HEK293 (cell line): ENCODE measurements around the gene TTC34.

Experiments used
- CTCF ChIA-PET: fragments of 350-600 bp; formaldehyde crosslinking; extraction: SDS; loops from one replicate; lab custom pipeline; 2021; ENCODE audit warnings: antibody characterized with exemption; lab: Yijun Ruan, JAX
- POLR2A ChIA-PET: fragments of 300-600 bp; formaldehyde crosslinking; extraction: SDS; loops from one replicate; lab custom pipeline; 2020; ENCODE audit warnings: antibody characterized with exemption, inconsistent platforms; lab: Yijun Ruan, JAX
- H3K27ac ChIP-seq: fragments of 200-500 bp; sonication (Bioruptor generic); 2 replicates; pipeline ENCODE4 v1.5.1; 2014; ENCODE audit warnings: low read depth, low read length, control low read depth, inconsistent platforms; ENCODE audit errors: extremely low read depth
- H3K36me3 ChIP-seq, 2 experiments: fragments of 200-500 bp in 1 of 2; sonication (Bioruptor generic) in 1 of 2; 1 replicate in 1 of 2; 2 replicates in 1 of 2; pipeline ENCODE4 v1.5.1; 2014 to 2017; ENCODE audit warnings: inconsistent platforms in 2 of 2, low read length in 2 of 2; ENCODE audit not compliant: control insufficient read depth in 2 of 2, insufficient read depth in 1 of 2
- H3K4me1 ChIP-seq: fragments of 200-500 bp; sonication (Bioruptor generic); 2 replicates; pipeline ENCODE4 v1.5.1; 2014; ENCODE audit warnings: mild to moderate bottlenecking, low read length, inconsistent platforms; ENCODE audit not compliant: control insufficient read depth, insufficient read depth
- H3K4me3 ChIP-seq: 2 replicates; pipeline ENCODE4 v1.5.1; 2011; ENCODE audit warnings: low read depth, mild to moderate bottlenecking, control low read depth, low read length, moderate library complexity
- H3K9me3 ChIP-seq: fragments of 200-500 bp; sonication (Bioruptor generic); 2 replicates; pipeline ENCODE4 v1.5.1; 2014; ENCODE audit warnings: low read depth, low read length, inconsistent platforms; ENCODE audit not compliant: control insufficient read depth, insufficient read depth
- BCL11B ChIP-seq: fragments of 450-650 bp; formaldehyde crosslinking; IDR thresholded peaks from 2 replicates; pipeline ENCODE4 v1.5.1; 2016; ENCODE audit warnings: low read depth, missing biosample characterization, missing genetic modification characterization
- EGR2 ChIP-seq: fragments of 450-650 bp; formaldehyde crosslinking; IDR thresholded peaks from 2 replicates; pipeline ENCODE4 v1.5.1; 2016; ENCODE audit warnings: low read depth, missing biosample characterization, missing genetic modification characterization
- FEZF1 ChIP-seq: fragments of 450-650 bp; formaldehyde crosslinking; IDR thresholded peaks from 2 replicates; pipeline ENCODE4 v1.5.1; 2016; ENCODE audit warnings: missing biosample characterization, missing genetic modification characterization
- GFI1B ChIP-seq: fragments of 450-650 bp; formaldehyde crosslinking; IDR thresholded peaks from 2 replicates; pipeline ENCODE4 v1.5.1; 2016; ENCODE audit warnings: missing biosample characterization, missing genetic modification characterization
- GLI4 ChIP-seq: fragments of 450-650 bp; formaldehyde crosslinking; IDR thresholded peaks from 2 replicates; pipeline ENCODE4 v1.5.1; 2016; ENCODE audit warnings: missing biosample characterization, missing genetic modification characterization
- HOXD13 ChIP-seq: sonication (generic); formaldehyde crosslinking; IDR thresholded peaks from 2 replicates; pipeline ENCODE4 v1.8.0; 2022; ENCODE audit warnings: missing genetic modification reagents, borderline replicate concordance
- IKZF3 ChIP-seq: fragments of 450-650 bp; IDR thresholded peaks from 2 replicates; pipeline ENCODE4 v1.5.0; 2018; ENCODE audit warnings: missing biosample characterization, mild to moderate bottlenecking, missing genetic modification characterization, moderate library complexity
- SP2 ChIP-seq: fragments of 450-650 bp; formaldehyde crosslinking; IDR thresholded peaks from 2 replicates; pipeline ENCODE4 v1.5.1; 2016; ENCODE audit warnings: missing biosample characterization, missing genetic modification characterization
- YY2 ChIP-seq: fragments of 450-650 bp; formaldehyde crosslinking; IDR thresholded peaks from 2 replicates; pipeline ENCODE4 v1.5.1; 2016; ENCODE audit warnings: missing biosample characterization, missing genetic modification characterization
- ZBTB10 ChIP-seq: fragments of 450-650 bp; formaldehyde crosslinking; IDR thresholded peaks from 2 replicates; pipeline ENCODE4 v1.5.1; 2016; ENCODE audit warnings: missing biosample characterization, missing genetic modification characterization
- ZBTB11 ChIP-seq: fragments of 450-650 bp; formaldehyde crosslinking; conservative IDR thresholded peaks from 2 replicates; pipeline ENCODE4 v1.5.1; 2016; ENCODE audit warnings: low read depth, missing biosample characterization, missing genetic modification characterization
- ZBTB7A ChIP-seq: fragments of 450-650 bp; formaldehyde crosslinking; IDR thresholded peaks from 2 replicates; pipeline ENCODE4 v1.5.1; 2016; ENCODE audit warnings: low read depth, missing biosample characterization, missing genetic modification characterization
- ZNF157 ChIP-seq: fragments of 450-650 bp; formaldehyde crosslinking; IDR thresholded peaks from 2 replicates; pipeline ENCODE4 v1.5.1; 2016; ENCODE audit warnings: missing biosample characterization, missing genetic modification characterization
- ZNF169 ChIP-seq: fragments of 450-650 bp; formaldehyde crosslinking; IDR thresholded peaks from 2 replicates; pipeline ENCODE4 v1.5.1; 2016; ENCODE audit warnings: missing biosample characterization, missing genetic modification characterization
- ZNF280C ChIP-seq: fragments of 450-650 bp; formaldehyde crosslinking; IDR thresholded peaks from 2 replicates; pipeline ENCODE4 v1.5.1; 2016; ENCODE audit warnings: missing biosample characterization, missing genetic modification characterization
- ZNF354C ChIP-seq: fragments of 450-650 bp; formaldehyde crosslinking; IDR thresholded peaks from 2 replicates; pipeline ENCODE4 v1.5.1; 2016; ENCODE audit warnings: missing biosample characterization, missing genetic modification characterization, low read depth, borderline replicate concordance
- ZNF366 ChIP-seq: fragments of 450-650 bp; formaldehyde crosslinking; conservative IDR thresholded peaks from 2 replicates; pipeline ENCODE4 v1.5.1; 2016; ENCODE audit warnings: missing biosample characterization, missing genetic modification characterization
- ZNF510 ChIP-seq: fragments of 450-650 bp; formaldehyde crosslinking; IDR thresholded peaks from 2 replicates; pipeline ENCODE4 v1.5.1; 2018; ENCODE audit warnings: mild to moderate bottlenecking, missing genetic modification characterization, missing biosample characterization; ENCODE audit not compliant: insufficient replicate concordance
- ZNF548 ChIP-seq: fragments of 450-650 bp; formaldehyde crosslinking; IDR thresholded peaks from 2 replicates; pipeline ENCODE4 v1.5.1; 2016; ENCODE audit warnings: missing biosample characterization, missing genetic modification characterization
- ZNF585B ChIP-seq: fragments of 450-650 bp; formaldehyde crosslinking; IDR thresholded peaks from 2 replicates; pipeline ENCODE4 v1.5.1; 2016; ENCODE audit warnings: missing biosample characterization, missing genetic modification characterization
- ZNF645 ChIP-seq: fragments of 450-650 bp; formaldehyde crosslinking; IDR thresholded peaks from 2 replicates; pipeline ENCODE4; 2016; ENCODE audit warnings: missing biosample characterization, missing genetic modification characterization
- ZNF660 ChIP-seq: fragments of 450-650 bp; IDR thresholded peaks from 2 replicates; pipeline ENCODE4 v1.5.1; 2018; ENCODE audit warnings: missing biosample characterization, mild to moderate bottlenecking, missing genetic modification characterization
- ZNF777 ChIP-seq: fragments of 450-650 bp; formaldehyde crosslinking; IDR thresholded peaks from 2 replicates; pipeline ENCODE4 v1.5.1; 2017; ENCODE audit warnings: missing biosample characterization, missing genetic modification characterization, borderline replicate concordance
- ZNF830 ChIP-seq: fragments of 450-650 bp; IDR thresholded peaks from 2 replicates; pipeline ENCODE4 v1.5.0; 2018; ENCODE audit warnings: missing biosample characterization, missing genetic modification characterization, low read depth, mild to moderate bottlenecking, moderate library complexity
- ZSCAN30 ChIP-seq: fragments of 450-650 bp; IDR thresholded peaks from 2 replicates; pipeline ENCODE4 v1.5.1; 2018; ENCODE audit warnings: missing biosample characterization, mild to moderate bottlenecking, missing genetic modification characterization, moderate library complexity

The TTC34 gene

GRCh38 chr1:2817784-2818564 lies 16.5 kb upstream of the TTC34 start:
- ChIA-PET POLR2A (no interaction called here), CTCF (interaction anchor here (0.6 kb wide), 1 partner anchor 803 kb away, joined by 4 read pairs; no protein-coding TSS in a partner anchor)
- H3K4me3 ChIP-seq, result no peak overlapping the region

GRCh38 chr1:2816786-2817185 lies 15.3 kb upstream of the TTC34 start:
- H3K27ac ChIP-seq, result no peak overlapping the region
- H3K36me3 ChIP-seq, result no peaks in the 10 kb centered on the region
- H3K4me3 ChIP-seq, result no peak overlapping the region
- H3K9me3 ChIP-seq, result no peaks in the 10 kb centered on the region
- no peaks in the 10 kb centered on the region for H3K4me1 ChIP-seq
- ChIA-PET POLR2A (no interaction called here), CTCF (interaction anchor here (1.5 kb wide), 1 partner anchor 12 kb away, joined by 3 read pairs; no protein-coding TSS in a partner anchor)
- TF ChIP-seq ZSCAN30 (tag by site-specific recombination), result no peak
- no peak for TF ChIP-seq FEZF1 (tag by site-specific recombination)
- no peak for TF ChIP-seq ZBTB10
- no peak for TF ChIP-seq ZNF366
- no peak for TF ChIP-seq ZNF660 (tag by site-specific recombination)
- no peak for TF ChIP-seq ZNF510
- TF ChIP-seq SP2 (tag by site-specific recombination), result no peak
- TF ChIP-seq IKZF3 (tag by site-specific recombination), result no peak
- TF ChIP-seq GLI4 (tag by site-specific recombination), result no peak
- TF ChIP-seq ZNF280C, result no peak
- TF ChIP-seq ZNF157, result no peak
- no peak for TF ChIP-seq ZNF645 (tag by site-specific recombination)
- no peak for TF ChIP-seq ZNF354C (tag by site-specific recombination)
- TF ChIP-seq GFI1B (tag by site-specific recombination), result no peak
- TF ChIP-seq ZBTB11, result no peak

More at GRCh38 chr1:2817784-2818564, 16.5 kb upstream of the TTC34 start:
- H3K9me3 ChIP-seq, result no peaks in the 10 kb centered on the region
- no peak overlapping the region for H3K27ac ChIP-seq
- no peaks in the 10 kb centered on the region for H3K36me3 ChIP-seq
- TF ChIP-seq ZNF548 (tag by site-specific recombination), result no peak
- TF ChIP-seq BCL11B (tag by site-specific recombination), result no peak
- no peak for TF ChIP-seq ZNF280C
- no peak for TF ChIP-seq ZNF777 (tag by site-specific recombination)
- no peak for TF ChIP-seq ZNF169 (tag by site-specific recombination)
- no peak for TF ChIP-seq ZNF585B (tag by site-specific recombination)
- TF ChIP-seq HOXD13 (CRISPR knock-in tag), result no peak
- TF ChIP-seq ZBTB7A, result no peak
- no peak for TF ChIP-seq GFI1B (tag by site-specific recombination)
- no peak for TF ChIP-seq ZNF830
- no peak for TF ChIP-seq YY2 (tag by site-specific recombination)
- TF ChIP-seq EGR2 (tag by site-specific recombination), result no peak
- H3K4me1 ChIP-seq, result no peaks in the 10 kb centered on the region
